NCI-H2107 (cell line): ENCODE data around the gene CAMK2G.
A peak's percentile ranks its signal among the peaks of the same experiment; 100 is the strongest.

Experiments
- DNase-seq: peaks from one replicate; lab custom pipeline; 2025; lab: John Stamatoyannopoulos, UW

CAMK2G gene

GRCh38 chr10:73863039-73863817 lies 11.1 kb downstream of the CAMK2G start:
- no peak for DNase-seq

DNA sequence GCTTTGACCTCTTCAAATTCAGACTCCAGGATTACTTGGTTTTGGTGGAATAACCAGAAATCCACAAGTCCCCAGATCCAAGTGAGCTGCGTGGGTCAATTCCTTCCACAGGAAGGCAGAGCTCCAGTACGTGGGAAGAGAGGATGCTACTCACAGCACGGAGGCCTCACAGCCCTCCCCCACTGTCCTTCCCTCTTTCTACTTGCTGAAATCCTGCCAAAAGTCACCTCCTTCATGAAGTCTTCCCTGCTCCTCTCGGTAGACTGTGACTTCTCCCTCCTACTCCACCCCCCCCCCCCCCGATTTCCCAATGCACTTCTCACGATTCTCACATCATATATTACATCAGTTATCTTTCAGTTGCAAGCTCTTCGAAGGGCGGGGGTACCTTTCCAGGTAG lies 12.3 kb downstream of the CAMK2G start:
- DNase-seq: no peak

GRCh38 chr10:73859784-73860491 lies 14.4 kb downstream of the CAMK2G start:
- no peak for DNase-seq

DNA sequence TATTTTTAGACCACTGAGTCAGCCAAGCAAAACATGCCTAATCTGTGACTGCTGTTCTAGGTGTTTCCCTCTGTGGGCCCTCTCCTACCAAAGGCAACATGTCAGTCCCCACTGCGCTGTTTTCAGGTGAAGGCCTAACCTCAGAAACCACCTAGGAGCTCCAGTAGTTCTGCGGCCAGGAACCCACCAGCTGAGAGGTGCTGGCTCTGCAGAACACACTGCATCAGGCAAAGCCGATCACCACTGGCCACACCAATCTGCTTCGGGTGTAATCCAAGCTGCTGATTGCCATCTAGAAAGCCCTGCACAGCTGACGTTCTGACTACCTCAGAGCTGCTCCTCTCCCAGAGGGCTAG lies 14.9 kb downstream of the CAMK2G start:
- DNase-seq: no peak

- DNase-seq: no peak
Observed at GRCh38 chr10:73858750-73859427, 15.5 kb downstream of the CAMK2G start.

DNA sequence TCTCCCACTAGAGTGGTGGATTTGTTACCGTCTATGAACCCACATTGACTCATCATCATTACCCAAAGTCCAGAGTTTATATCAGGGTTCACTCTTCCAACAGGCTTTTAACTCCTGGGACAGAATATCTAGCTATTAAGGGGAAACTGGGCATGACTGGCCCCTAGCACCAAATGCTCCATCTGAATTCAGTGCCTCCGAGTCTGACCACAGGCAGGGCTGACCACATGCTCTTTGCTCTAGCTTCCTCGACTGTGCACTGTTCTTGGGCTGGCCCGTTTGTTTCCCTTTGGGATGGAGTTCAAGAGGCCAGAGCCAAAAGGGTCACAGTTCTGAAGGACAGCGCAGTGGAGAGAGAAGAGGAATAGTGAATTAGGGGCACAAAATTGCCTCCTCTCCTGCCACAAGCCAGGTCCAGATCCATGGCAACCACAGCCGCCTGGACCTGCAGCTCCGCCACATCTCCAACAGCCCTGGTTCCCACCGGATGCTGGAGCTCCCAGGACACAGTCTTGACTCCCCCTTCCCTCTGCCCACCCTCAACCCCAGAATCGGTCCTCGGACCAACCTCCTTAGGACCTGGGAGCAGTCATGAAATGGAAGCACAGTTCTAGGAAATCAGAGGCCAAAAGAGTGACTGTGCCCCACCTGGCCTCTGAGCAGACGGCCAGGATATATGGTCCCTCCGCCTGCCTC lies 16.2 kb downstream of the CAMK2G start:
- no peak for DNase-seq

GRCh38 chr10:73857446-73857845 lies 16.9 kb downstream of the CAMK2G start:
- DNase-seq: no peak

- no peak for DNase-seq
Observed at GRCh38 chr10:73856261-73856660, 18.1 kb downstream of the CAMK2G start.

DNA sequence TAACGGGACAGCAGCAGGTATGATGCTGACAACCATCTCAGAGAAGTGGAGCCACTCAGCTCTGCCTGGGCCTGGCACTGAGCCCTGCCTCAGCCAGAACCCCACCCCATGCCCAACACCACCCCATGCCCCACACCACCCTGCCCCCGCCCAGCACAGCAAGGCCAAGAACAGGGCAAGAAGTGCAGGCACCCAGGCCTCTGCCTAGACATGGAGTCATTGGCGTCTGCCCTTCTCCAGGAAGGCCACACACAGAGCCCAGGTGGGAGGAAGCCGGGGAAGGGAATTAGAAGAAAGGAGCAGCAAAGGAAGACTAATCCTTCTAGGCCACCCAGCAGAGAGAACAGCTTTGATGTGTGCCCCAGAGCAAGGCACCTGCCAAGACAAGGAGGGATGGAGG lies 18.9 kb downstream of the CAMK2G start:
- no peak for DNase-seq

DNA sequence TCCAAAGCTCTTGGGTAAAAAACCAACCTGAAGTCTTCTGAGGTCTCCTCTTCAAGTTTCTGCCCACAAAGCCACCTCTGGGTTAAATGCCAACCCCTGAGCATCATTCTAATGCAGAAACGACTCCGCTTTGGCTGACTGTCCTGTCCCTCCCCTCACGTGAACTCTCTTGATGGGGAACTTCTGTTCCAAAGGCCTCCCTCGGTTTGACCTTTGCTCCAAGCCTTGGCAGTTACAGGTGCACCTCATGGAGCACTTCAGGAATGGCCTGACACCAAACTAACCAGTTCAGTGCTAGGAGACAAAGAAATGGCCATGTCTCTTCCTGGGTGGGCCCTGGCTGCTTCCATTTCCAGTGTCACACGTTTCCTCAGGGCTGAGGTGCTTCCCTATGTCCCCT lies 20.0 kb downstream of the CAMK2G start:
- DNase-seq: no peak

- DNase-seq: no peak
Observed at GRCh38 chr10:73853196-73853595, 21.2 kb downstream of the CAMK2G start.

DNA sequence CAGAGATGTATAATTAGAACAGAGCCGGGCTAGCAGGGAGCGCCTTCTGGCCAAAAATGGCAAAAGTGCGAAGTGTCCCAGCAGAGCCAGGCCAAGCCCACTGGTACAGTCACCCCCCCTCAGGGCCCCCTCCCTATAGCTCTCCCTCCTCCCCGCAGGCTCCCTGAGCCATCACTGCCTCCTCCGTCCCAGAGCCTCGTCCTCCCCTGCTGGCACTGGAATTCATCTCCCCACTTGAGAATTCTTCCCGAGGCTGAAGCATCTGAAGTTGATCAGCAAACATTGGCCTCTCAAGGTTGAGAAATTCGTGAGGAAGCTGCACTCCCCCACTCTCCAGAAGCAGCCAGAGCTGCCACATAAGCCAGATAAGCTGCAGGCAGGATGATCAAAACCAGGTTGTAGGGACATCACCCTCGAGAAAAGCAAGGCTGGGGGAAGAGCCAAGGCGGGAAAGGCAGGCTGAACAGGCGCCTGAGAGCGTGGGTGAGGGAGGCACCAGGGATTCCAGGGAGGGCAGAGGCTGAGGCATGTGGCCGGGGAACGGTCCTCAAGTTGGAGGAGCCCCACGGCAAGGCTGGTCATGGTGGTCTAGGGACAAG lies 23.4 kb downstream of the CAMK2G start:
- DNase-seq: no peak

DNA sequence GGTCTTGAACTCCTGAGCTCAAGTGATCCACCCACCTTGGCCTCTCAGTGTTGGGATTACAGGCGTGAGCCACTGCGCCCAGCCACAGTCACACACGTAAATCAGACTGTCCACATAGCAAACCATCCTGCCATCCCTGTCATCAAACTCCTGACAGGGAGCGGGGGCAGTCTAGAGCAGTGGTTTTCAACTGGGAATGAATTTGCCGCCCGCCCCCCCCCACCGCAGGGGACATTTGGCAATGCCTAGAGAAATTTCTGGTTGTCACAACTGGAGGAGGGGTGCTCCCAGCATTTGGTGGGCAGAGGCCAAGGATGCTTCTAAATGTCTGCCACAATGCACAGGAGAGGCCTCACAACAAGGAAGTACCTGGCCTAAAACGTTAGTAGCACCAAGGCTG lies 24.1 kb downstream of the CAMK2G start:
- DNase-seq: no peak

DNA sequence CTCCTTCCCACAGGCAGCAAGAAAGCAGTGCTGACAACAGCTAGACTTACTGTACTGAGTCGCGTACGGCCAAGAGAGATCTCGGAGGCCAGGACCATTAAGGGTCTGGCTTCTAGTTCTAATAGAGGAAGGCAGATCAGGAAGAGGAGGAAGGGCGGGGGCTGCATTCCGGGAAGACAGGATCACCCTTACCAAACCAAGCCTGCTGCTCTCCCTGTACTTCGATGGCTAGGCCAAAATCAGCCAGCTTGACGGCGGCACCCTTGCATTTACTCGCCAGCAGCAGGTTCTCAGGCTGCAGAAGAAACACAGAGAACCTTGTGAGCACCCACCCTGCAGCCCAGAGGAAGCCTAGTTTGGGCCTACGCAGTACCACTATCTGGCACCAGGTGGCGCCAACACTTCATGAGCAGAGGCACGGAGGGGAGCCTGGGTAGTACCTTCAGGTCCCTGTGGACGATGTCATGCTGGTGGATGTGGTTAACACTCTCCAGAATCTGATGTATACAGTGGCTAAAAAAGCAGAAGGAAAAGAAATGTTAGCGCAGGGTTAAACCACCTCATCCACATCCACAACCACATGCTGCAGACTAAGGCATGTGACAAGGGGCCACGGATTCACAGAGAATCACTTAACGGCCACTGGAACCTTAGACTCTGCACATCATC lies 25.4 kb downstream of the CAMK2G start:
- DNase-seq: peak; percentile 18

DNA sequence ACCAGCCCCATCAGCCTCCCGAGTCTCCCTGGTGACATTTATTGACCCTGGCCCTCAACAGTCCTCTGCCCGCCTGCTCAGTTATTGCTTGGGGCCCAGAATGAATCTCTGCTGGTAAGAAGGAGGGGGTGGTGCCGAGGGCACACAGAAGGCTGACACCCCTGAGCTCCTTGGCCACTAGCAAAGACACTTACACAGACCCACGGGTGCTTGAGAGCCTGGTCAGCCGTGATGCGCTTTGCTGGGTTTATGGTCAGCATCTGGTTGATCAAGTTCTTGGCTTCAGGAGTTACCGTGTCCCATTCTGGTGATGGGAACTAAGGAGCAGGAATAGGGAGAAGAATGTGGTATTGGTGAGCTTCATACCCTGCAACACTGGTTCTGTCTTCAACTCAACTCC lies 27.3 kb downstream of the CAMK2G start:
- no peak for DNase-seq

DNA sequence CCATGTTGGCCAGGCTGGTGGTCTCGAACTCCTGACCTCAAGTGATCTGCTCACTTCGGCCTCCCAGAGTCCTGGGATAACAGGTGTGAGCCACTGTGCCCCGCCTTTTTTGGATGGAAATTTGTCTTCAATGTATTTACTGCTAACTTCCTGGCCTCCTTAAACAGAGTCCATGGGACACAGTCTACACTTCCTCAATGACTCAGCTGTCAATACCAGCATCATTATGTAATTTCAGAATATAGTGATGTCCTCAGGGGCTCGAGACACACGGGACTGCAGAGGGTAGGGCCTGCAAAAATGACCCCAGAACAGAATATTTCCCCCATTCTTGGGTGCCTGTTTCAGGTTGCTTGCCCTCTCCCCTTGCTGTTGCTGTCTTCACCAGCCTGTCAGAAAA lies 31.1 kb downstream of the CAMK2G start:
- DNase-seq: no peak

GRCh38 chr10:73842349-73842748 lies 32.0 kb downstream of the CAMK2G start:
- DNase-seq: no peak

- no peak for DNase-seq
Observed at GRCh38 chr10:73841526-73842285, 32.6 kb downstream of the CAMK2G start.

DNA sequence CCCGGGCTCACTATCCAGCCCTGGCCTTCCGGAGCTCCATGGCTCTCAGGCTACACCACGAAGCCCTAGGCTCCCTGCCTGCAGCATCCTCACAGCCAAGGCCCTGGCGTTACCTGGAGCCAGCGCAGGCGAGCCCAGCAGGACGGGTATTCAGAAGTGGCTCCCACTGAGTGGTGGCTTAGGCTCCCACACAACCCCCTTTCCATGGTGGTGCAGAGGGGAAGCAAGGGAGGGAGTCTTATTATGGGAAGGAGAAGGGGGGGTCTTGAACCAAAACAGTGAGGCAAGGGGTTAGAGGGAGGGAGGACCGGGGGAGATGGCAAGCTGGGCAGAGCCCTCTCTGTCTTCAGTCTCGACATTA lies 33.3 kb downstream of the CAMK2G start:
- DNase-seq: no peak

DNA sequence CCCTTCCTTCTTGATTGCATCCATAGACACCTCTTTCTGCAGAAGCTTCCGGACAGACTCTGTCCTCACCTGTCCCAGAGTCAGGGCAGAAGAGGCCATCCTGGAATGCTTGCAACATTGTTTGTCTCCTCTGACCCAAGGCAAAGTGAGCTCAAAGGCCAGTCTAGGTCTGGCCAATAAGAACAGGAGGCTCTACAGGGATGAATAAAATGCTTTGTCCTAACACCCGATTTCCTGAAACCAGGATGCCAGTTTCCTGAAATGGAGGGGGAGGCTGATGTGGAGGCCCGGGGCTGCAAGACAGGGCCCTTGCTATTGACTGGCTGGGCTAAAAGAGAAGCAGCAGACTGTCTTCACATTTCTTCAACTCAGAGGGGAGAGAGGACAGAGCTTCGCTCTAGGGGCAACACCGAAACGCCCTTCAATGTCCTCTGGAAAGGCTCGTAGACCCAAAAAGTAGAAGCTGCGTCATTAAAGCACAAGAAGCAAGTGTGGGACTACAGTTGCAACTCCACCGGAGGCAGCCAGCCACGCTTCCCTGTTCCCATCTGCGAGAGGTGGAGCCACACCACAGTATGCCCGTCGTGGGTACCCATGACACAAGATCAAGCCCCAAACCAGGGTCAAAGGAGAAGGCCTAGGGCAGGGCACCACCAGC lies 33.8 kb downstream of the CAMK2G start:
- no peak for DNase-seq

DNA sequence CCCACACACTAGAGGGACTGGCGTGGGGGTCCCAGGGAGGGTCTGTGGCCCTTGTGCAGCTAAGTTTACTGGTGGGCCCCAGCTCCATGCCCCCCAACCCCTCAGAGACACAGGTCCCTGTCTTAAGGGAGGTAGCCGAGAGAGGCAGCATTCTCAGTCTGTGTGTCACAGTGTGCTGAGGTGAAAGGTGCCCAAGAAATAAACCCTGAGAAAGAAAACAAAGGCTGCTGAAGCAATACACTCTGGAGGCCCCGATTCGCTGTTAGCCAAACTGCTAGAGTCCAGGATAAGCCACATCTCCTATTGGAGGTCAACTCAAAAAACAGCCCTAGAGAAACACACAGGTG lies 34.3 kb downstream of the CAMK2G start:
- DNase-seq: no peak
